Upper lobe of left lung (tissue), 4 donors: Measurements from ENCODE around the gene RIMBP2.

Experiments
- CTCF ChIP-seq, 6 experiments: fragments of 450-650 bp in 4 of 6; fragments of 200-600 bp in 2 of 6; sonication (generic) in 2 of 6; IDR thresholded peaks; one replicate each; pipeline ENCODE4 v1.5.1; 2016 to 2019; ENCODE audit warnings: antibody characterized with exemption in 6 of 6
- EP300 ChIP-seq, 4 donors: sonication (generic); formaldehyde crosslinking; IDR thresholded peaks; one replicate each; pipeline ENCODE4 v1.5.1; 2017; ENCODE audit warnings: antibody characterized with exemption in 4 of 4, control low read depth in 2 of 4

- TF ChIP-seq EP300 (IDR thresholded peaks at IDR 0.05) (no peak), CTCF (IDR thresholded peaks at IDR 0.05) (no peak)
Observed at GRCh38 chr12:130664772-130665171, 51.3 kb downstream of the RIMBP2 start.
